Bronchial epithelial cell (primary cell): ENCODE measurements around the gene UBFD1. TPM values are rescaled to one million over a fixed set of nuclear protein-coding genes. Genes with fewer than 3 reads are reported as not detected.

Source experiments
- DNase-seq: peaks from one replicate; pipeline ENCODE4 v3.0.0-alpha.2; 2010; ENCODE audit warnings: low read depth
- FAIRE-seq: peaks from 2 replicates; lab custom pipeline; 2011; peaks lifted over from hg19 to GRCh38; lab: Jason Lieb, UNC
- H3K27me3 ChIP-seq: 2 replicates; pipeline ENCODE4 v1.5.1; 2011; ENCODE audit warnings: low read length; ENCODE audit not compliant: control insufficient read depth, insufficient read depth
- H3K36me3 ChIP-seq: 2 replicates; pipeline ENCODE4 v1.5.1; 2011; ENCODE audit warnings: low read length; ENCODE audit not compliant: control insufficient read depth, insufficient read depth
- H3K4me3 ChIP-seq: 2 replicates; pipeline ENCODE4 v1.5.1; 2011; ENCODE audit warnings: mild to moderate bottlenecking, low read depth, low read length, control low read depth
- total RNA-seq: library from RNA; depleted of rRNA; stranded (reverse); fragments of >200 nt; gene quantifications from 2 replicates; pipeline ENCODE4 v1.2.1, GENCODE V29; 2014
- TF ChIP-seq, protein P1 (sequence below): IDR thresholded peaks from 2 replicates; pipeline ENCODE4 v1.5.1; 2011; ENCODE audit warnings: mild to moderate bottlenecking, moderate library complexity, low read length, control low read depth, inconsistent platforms; ENCODE audit not compliant: insufficient read depth, severe bottlenecking

Gene UBFD1
- total RNA-seq, 1 donor from 2014 or later = 25.5 TPM

DNA sequence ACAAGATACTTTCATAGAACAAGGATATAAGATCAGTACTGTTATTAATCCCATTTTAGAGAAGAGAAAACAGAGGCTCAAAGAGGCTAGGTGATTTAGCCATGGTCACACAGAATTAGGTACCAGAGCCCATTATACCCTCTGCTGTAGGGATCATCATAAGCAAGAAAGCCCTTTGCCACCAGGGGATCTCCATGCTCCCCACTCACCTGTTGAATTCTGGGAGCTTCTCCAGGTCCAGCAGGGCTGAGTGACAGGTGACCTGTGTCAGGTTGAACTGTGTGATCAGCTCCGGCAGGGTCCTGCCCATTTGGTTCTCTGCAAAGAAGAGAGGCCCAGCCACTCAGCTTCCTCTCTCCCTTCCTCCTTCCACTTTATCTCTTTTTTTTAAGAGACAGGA lies 25.1 kb upstream of the UBFD1 start:
- Histone ChIP-seq H3K27me3 (no peaks in the 10 kb centered on the region), H3K4me3 (no peak overlapping the region), H3K36me3 (peaks cover 20% of the 10 kb centered on the region)
- no peak for FAIRE-seq
- DNase-seq = no peak
- TF ChIP-seq, protein P1, sequence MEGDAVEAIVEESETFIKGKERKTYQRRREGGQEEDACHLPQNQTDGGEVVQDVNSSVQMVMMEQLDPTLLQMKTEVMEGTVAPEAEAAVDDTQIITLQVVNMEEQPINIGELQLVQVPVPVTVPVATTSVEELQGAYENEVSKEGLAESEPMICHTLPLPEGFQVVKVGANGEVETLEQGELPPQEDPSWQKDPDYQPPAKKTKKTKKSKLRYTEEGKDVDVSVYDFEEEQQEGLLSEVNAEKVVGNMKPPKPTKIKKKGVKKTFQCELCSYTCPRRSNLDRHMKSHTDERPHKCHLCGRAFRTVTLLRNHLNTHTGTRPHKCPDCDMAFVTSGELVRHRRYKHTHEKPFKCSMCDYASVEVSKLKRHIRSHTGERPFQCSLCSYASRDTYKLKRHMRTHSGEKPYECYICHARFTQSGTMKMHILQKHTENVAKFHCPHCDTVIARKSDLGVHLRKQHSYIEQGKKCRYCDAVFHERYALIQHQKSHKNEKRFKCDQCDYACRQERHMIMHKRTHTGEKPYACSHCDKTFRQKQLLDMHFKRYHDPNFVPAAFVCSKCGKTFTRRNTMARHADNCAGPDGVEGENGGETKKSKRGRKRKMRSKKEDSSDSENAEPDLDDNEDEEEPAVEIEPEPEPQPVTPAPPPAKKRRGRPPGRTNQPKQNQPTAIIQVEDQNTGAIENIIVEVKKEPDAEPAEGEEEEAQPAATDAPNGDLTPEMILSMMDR = no peak

DNA sequence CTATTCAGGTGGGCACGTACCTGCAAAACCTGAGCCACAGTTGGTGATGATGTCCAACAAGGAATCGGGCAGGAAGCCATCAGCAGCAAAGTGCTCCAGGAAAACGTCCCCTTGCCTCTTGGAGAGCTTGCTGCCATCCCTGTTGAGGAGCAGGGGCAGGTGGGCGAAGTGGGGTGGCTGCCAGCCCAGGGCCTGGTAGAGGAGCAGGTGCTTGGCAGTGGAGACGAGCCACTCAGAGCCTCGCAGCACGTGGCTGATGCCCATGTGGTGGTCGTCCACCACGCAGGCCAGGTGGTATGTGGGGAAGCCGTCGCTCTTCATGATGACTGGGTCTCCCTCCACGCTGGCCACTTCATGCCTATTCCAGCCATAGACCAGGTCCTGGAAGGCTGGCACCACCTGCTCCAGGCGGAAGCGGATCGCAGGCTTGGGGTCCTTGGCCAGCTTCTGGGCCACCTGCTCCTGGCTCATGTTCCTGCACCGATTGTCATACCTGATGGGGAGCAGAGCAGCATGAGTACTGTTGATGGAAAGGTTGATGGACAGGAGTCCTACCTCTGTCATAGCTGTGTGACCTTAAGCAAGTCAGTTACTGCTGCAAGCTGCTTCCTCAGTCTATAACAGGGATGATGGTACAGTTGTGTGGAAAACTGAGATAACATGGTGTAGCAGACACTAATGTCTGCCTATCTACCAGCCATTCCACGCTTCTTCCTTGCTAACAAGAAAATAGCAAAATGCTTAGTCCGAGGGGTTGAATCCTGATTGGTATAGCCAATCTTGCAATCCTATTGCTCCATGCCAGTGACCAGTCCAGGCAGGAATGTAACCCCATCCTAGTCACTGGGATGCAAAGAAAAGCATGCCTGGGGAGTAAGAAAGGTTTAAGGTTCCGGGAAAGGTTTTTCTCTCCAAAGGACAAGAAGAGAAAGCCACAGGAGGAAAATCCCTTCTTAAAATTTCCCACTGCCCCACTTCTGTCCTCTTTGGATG lies 22.4 kb upstream of the UBFD1 start:
- Histone ChIP-seq H3K4me3 (no peak overlapping the region), H3K36me3 (peaks cover 13% of the 10 kb centered on the region), H3K27me3 (no peaks in the 10 kb centered on the region)
- DNase-seq (peak; percentile 69), FAIRE-seq (peak; percentile 43)
- TF ChIP-seq, protein P1 = peak; percentile 14

DNA sequence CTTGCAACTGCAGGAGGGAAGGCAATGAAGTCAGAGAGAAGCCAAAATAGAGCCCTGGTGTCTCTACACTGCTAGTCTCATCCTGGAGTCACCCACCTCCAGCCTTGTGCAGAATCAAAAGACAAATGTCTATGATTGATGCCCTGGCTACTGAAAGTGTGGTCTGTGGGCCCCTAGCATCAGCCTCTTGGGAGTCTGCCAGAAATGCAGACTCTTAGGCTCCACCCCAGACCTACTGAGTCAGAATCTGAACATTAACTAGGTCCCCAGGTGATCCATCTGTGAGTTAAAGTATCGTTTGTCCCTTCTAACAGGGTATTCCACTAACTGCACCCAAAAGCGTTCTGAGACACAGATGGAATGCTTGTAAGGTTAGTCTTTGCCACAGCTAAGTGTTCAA lies 21.6 kb upstream of the UBFD1 start:
- FAIRE-seq (no peak), DNase-seq (peak; percentile 55)
- H3K36me3 ChIP-seq = peaks cover 13% of the 10 kb centered on the region
- TF ChIP-seq, protein P1 = no peak
- H3K4me3 ChIP-seq = no peak overlapping the region
- H3K27me3 ChIP-seq = no peaks in the 10 kb centered on the region

DNA sequence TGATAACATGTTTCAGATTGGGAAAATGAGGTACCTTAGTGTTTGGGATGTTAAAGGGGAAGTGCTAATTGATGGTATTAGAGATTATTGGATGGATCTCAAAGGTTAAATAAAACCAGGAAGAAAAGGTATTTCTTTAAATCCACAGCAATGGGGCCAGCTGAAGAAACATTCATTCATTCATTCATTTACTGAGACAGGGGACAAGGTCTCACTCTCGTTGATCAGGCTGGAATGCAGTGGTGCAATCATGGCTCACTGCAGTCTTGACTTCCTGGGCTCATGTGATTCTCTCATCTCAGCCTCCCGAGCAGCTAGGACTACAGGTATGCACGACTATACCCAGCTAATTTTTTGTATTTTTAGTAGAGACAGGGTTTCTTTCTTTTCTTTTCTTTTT lies 20.1 kb upstream of the UBFD1 start:
- H3K4me3 ChIP-seq = no peak overlapping the region
- no peak for DNase-seq
- no peaks in the 10 kb centered on the region for H3K27me3 ChIP-seq
- FAIRE-seq = no peak
- H3K36me3 ChIP-seq = peaks cover 12% of the 10 kb centered on the region
- TF ChIP-seq, protein P1 = no peak

DNA sequence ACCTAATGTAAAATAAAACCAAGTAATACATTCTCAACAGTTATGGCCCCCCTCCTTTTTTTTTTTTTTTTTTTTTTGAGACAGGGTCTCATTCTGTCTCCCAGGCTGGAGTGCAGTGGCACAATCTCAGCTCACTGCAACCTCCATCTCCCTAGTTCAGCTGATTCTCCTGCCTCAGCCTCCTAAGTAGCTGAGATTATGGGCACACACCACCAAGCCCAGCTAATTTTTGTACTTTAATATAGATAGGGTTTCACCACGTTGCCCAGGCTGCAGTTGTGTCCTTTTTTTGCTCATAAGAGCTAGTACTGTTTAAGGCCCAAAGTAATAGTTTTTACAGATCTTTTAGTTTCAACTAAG lies 18.6 kb upstream of the UBFD1 start:
- peaks cover 7% of the 10 kb centered on the region for H3K36me3 ChIP-seq
- TF ChIP-seq, protein P1 = no peak
- no peak for FAIRE-seq

More for the DNA sequence above, 18.6 kb upstream of the UBFD1 start:
- H3K27me3 ChIP-seq = no peaks in the 10 kb centered on the region
- no peak overlapping the region for H3K4me3 ChIP-seq
- no peak for DNase-seq
